NCI-H1048 (cell line): Measurements from ENCODE around the gene MGAT4B.

Source experiments
- DNase-seq: peaks from one replicate; lab custom pipeline; 2025; lab: John Stamatoyannopoulos, UW

The MGAT4B gene

GRCh38 chr5:179812135-179812825 lies 5.6 kb upstream of the MGAT4B start:
- DNase-seq, result no peak

- DNase-seq, result no peak
Observed at GRCh38 chr5:179805529-179806249, 977 bp downstream of the MGAT4B start.

- DNase-seq, result no peak
Observed at GRCh38 chr5:179805070-179805528, 1.6 kb downstream of the MGAT4B start.

- DNase-seq, result no peak
Observed at GRCh38 chr5:179804555-179804947, 2.1 kb downstream of the MGAT4B start.

GRCh38 chr5:179803651-179804554 lies 2.8 kb downstream of the MGAT4B start:
- DNase-seq, result no peak

- DNase-seq, result no peak
Observed at GRCh38 chr5:179802950-179803562, 3.6 kb downstream of the MGAT4B start.

DNA sequence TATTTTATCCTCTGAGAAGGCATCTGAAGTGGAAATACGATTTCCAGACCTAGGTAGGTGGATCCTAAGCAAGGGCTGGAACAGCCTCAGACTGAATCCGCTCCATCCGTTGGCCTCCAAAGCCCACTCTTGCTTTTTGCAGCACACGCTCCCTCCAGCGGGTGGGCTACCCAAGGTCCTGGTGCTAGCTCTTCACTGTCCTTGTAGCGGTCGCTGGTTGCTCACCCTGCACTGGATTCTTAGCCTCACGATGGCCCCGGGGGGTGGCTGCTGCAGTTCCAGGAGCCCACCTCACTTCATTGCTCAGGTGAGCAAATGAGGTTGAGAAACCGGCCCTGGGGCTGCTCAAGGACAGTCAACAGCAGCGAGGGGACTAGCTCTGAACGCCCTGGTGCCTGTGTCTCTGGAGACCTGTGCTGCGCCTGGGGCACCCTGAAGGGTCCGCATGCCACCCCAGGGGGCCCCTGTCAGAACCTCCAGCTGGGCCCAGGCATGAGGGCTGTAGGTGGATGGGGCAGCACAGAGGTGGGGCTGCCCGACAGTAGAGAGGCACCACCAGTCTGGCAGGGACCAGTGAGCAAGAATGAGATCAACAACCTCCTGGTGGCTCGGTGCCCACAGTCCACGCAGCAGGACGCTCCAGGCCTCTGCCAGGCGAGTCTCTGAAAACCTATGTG lies 4.3 kb downstream of the MGAT4B start:
- no peak for DNase-seq

DNA sequence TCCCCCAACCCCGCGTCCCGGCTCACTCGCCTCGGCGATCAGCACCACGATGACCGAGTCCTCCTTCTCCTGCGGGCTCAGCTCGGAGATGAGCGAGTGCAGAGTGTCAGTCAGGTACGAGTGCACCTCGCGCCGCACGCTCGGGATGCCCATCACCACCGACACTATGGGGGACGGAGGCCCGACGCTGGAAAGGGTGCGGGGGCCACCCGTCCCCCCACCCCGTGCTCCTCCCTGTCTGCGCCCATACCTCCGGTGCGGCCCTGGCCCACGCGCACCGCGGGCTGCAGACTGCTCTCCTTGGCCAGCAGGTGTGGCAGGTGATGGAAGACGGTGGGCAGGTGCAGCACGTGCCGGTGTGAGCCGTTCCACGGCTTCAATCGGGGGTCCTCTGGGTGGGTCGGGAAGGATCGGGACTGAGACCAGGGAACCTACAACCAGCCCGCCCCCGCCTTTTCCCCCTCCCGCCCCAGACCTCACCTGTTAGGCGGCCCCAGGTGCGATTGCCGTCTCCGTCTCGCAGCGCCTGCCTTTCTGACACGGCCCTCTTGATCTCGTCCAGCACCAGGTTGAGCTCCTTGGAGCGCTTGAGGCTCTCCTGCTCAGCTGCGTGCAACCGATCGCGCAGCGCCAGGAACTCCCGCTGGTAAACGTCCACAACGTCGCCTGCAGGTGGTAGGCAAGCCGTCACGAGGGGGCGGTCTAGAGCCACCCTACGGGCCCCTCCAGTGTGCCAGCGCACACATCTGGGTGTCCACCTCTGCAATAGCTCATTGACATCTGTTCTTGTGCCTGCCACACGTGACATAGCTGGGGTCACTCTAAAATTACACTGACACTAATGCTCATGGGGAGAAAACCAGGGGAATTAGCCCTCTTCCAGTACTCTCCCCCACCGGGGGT lies 5.1 kb downstream of the MGAT4B start:
- peak; percentile 6 for DNase-seq

GRCh38 chr5:179800696-179801201 lies 5.9 kb downstream of the MGAT4B start:
- DNase-seq, result no peak

GRCh38 chr5:179800071-179800695 lies 6.5 kb downstream of the MGAT4B start:
- no peak for DNase-seq

- DNase-seq, result no peak
Observed at GRCh38 chr5:179799644-179799973, 7.1 kb downstream of the MGAT4B start.

- DNase-seq, result no peak
Observed at GRCh38 chr5:179798771-179799643, 7.7 kb downstream of the MGAT4B start.

DNA sequence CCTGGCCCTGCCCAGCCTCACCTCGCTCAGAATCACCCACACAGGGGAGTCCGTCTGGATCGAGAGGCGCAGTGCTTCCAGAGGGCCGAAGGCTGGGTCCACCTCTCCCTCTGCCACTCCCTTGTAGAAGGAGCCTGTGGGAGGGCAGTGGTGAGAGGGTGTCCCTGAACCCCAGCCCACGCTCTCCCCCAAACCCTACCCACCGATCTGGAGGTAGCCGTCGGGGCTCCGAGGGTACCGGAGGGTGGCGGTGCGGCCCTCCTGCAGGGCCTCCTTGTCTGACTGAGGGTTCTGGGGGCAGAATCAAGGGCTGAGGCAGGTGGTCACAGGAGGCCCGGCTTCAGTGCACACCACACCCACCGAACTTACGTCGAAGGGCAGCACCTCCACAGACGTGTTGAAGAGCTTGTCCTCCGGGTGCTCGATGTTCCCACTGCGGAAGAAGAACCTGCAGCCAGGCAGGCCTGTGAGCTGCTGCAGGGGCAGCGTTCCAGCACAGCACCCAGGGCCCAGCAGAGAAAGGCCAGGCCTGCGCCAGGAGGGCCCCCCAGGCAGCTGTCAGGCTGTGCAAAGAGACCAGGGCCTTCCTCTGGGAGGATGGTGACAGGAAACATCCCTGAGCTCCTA lies 8.4 kb downstream of the MGAT4B start:
- DNase-seq, result no peak

DNA sequence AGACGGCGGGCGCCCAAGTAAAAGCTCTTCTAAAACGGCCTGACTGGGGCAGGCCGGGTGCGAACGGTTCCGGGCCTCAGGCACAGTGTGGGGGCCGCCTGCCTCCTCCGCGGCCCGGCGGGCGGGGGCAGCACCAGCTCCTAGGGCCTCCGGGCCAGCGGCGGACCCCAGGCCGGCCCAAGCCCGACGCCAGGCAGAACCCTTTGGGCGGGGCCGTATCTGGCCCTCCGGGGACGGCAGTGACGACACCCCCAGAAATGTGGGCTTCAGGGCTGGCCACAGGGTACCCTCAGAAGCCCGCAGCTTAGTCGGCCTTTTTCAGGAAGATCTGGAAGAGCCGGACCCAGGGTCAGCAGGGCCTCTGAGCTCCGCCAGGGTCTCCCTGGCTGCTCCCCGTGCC lies 8.9 kb downstream of the MGAT4B start:
- no peak for DNase-seq

DNA sequence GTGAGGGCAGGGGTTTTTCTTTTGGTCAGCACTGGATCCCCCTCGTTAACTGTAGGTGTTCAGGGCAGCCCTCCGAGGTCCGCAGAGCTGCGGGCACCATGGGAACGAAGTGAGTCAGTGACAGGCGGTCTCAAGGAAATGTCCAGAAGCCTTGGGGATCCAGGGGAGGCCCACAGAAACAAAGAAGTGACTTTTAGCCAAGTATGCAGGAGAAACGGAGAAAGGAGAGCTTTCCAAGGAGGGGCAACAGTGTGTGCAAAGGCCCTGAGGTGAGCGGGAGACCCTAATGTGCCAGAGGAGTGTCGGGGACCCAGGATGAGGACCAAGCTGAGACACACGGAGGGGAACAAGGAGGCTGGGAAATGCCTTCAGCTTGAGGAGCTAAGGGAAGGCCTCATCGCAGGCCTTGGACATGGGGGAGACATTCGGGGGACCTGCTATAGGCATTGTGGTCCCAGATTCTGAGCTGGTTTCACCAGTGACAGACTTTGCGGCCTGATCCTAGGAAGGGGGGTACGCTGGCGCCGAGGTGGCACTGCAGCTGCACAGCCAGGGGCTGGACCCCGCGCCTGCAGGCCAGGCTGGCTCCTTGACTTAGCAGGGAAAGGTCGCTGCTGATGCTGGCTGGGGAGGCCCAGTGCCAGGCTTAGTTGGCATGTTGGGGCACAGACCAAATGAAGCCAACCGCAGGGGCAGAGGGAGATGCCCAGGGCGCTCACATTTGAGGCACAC lies 9.6 kb downstream of the MGAT4B start:
- DNase-seq, result no peak

- DNase-seq, result peak; percentile 74
Observed at GRCh38 chr5:179795863-179796833, 10.5 kb downstream of the MGAT4B start.
